GM21786 (cell line): Measurements from ENCODE around the gene EIF3K.

Source experiments
- ATAC-seq: cut with Tn5 transposase; IDR thresholded peaks from one replicate; pipeline ENCODE4 v1.9.1; 2021; ENCODE audit not compliant: unreplicated experiment

EIF3K gene

DNA sequence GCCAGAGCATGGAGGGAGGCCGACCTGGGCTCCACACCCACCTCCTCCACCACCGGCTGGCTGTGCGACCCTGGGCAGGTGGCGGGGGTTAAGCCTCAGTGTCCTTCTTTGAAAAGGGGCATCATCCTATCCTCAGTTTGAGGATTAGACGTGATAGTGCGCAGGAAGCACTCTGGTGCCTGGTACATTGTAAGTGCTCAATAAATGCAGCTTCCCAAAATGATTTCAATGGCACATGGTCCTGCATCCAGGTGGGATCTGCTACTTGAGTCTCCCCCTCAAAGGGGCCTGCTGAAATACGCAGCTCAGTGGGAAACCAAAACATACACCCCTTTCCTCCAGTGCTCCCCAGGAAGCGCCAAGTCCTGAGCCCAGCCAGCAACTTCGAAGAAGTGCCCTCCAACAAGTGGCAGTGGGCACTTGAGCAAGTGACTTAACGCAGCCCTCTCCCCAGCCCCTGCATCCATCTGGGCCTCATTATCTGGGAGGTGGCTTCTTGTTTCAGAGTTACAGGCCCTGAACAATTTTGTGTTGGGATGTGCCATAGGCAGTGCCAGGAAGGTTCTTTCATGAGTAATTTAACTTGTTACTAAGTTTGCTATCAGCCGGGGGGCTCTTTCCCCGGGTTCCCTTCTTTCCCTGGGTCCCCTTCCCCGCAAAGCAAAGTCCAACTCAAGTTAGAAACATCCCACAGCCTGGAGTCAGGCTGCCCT is 46.4 kb downstream of the EIF3K start:
- no peak for ATAC-seq

DNA sequence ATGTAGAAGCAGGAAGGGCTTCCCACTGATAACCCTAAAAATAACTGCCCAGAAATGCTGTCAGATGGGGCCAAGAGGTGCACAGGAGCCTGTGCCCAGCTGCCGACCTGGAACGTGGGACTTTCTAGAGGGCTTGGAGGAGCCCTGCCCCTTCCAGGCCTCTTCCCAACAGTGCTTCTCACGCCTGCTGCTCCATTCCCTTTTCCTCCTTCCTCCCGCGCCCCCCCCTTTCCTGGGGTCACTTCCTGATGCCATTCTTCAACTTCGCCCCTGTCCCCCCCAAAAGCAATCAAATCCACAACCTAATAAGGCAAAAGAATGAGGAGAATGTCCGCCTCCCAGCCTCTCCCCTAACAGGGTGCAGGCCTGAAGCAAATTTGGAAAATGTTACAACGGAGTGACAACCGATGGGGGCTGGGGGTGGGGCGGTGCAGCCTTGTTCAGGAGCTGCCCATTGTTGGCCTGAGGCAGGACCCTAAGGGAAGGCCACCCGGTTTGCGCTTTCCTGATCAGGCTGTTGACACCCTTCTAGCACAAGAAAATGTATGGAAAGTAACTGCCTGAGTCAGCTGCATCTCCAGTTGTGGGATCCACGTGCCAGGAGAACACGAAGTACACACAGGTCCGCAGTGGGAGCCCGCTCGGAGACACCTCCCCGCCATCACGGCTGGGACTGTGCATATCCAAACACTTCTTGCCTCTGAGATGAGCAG is 47.1 kb downstream of the EIF3K start:
- no peak for ATAC-seq

DNA sequence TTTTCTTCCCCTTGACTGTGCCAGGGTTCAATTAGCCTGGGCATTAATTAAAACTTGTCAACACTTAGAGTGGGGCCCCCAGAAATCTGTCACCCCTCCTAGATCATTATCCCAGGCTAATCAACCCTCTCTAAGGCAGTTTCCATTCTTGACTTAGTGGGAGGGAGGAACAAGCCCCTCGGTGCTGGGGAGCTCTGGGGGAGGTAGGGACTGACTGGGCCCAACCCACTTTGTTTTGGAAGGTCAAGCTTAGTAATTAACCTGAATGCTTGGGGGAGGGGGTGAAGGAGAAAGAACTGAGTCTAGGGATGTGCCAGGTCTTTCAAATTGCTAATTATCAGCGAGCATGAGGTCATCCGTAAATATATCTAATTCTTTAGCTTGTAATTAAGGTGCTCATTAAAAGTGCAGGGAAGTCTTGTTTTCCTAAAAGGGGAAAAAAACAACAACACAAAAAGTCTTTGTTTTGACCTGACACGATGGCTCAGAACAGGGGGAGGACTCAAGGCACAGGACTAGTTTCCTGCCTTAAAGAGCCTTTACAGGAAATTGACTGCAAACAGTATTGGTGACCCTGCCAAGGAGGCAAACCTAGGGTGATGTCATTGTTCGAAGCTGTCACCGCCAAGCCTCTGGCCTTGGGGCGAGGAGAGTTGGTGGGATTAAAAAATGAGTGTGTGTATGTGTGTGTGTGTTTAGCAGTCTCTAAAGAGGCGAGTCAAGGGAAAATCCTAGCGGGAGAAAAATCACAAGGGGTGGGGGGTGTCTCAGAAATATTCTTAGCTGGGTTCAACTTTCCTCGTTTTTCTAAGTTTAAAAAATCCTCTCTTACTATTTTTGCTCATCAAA is 47.9 kb downstream of the EIF3K start:
- no peak for ATAC-seq

DNA sequence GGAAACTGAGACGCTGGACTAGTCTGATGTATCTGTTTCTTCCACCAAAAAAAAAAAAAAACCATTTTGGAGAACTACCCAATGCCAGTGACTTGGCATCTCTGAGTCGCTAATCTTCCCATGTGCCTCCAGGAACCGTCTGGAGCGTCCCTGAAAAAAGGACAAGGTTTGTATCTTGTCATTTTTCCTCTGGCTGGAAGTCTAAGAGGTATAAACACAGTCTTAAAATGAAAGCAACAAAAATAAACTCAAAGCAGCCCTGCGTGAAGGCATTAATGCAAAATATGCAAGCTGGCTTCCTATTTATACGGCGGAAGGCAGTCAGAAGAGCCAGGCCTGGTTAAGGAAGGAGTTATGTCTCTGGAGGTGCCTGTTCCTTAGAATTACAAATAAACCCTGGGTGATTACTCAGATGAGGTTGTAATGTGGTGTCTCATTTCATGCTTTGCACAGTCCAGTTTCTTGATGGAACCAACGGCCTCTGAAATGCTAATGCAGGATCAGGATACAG is 48.7 kb downstream of the EIF3K start:
- ATAC-seq = no peak

DNA sequence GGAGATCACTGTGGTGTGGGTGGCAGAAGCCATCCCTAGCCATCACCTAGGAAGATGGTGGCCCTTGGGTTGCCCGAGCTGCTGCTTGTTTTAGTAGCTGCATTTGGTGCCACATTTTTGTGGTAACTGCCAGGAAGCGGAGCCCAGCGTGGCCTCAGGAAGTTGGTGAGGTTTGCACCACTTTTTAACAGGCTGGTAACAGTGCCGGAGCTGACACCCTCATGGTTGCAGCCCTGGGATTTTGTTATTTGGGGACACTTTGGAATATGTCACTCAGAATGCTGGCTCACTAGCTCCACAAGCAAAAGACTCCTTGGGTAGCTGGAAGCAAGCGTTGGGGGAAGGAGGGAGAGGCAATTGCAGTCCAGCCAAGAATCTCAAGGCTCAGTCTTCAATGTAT is 50.6 kb downstream of the EIF3K start:
- ATAC-seq = no peak

DNA sequence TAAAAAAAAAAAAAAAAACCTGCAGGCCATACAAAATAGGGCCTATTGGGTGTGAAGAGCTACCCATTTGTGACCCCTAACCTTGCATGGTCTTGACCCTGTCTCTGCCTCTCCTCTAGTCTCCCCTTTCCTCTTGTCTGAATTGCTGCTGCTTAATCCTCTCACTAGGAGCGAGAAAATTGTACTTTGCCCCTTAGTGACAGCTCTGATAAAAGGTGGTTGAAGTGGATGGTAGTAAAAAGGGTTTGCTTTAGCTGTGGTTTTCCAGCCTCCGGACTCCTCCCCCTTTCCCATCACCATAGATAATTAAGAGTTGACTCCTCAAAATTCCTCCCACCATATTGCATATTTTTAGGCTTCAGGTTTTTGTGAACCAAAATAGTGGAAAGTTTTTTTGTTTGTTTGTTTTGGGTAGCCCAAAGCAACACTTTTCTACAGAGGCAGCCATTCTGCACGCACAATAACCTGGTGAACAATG is 52.0 kb downstream of the EIF3K start:
- ATAC-seq = no peak

DNA sequence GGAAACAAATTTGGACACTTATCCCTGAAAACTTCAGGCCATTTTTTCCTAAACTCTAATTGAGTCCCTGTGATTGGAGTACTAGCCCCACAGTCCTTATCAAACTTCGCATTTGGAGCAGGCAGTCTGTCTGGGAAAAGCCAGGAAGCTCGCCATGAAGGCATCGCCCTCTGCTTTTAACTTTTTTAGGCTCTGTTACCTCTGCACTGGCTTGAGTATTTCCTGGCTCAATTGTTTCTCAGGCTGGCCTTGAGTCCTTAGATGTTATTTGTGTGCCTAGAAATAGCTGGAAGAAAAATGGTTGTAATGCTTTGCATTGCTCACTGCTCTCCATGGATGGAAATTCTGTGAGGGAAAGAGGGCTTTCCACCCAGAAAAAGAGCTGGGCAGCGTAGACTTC is 52.7 kb downstream of the EIF3K start:
- no peak for ATAC-seq

DNA sequence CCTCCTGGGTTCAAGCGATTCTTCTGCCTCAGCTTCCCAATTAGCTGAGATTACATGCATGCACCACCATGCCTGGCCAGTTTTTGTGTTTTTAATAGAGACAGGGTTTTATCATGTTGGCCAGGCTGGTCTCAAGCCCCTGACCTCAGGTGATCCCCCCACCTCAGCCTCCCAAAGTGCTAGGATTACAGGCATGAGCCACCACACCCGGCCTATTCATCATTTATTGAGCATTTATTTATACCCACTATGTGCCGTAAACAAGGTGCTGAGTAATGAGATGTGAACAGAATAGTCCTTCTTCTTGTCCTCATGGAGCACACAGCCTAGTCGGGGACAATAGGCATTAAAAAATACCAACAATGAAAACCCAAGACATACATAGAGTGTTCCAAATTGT is 54.0 kb downstream of the EIF3K start:
- ATAC-seq = no peak

DNA sequence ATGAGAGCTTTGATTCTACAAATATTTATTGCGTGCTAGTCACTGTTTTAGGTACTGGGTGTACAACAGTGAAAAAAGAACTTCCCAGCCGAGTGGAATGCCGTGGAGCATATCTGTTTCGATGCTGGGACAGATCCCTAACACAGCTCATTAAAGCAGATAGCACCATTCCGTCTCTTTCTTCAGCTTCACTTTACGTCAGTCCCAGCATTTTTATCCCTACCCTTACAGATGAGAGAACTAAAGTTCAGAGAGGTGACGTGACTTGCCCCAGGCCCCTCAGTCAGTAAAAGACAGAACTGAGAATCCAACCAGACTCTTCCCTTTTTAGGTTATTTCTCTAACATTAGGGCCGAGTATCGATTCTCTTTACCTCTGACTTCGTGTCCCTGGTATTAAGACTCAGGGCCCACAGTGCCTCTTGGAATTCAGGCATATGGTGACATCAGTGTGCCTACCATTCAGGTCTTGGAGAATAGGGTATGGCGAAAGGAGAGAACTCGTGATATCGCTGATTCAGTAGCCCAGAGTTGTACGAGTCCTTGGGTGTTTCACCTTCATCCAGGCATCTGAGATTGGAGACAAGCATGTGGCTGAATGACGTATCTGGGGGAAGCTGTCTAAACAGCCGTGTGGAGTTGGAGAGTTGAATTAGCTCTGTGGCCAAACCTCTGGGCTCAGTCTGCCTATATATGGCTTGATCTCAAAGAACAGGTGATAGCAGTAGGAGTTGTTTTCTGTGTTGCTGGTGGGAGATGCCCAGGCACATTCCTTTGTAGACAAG is 55.6 kb downstream of the EIF3K start:
- ATAC-seq = no peak

DNA sequence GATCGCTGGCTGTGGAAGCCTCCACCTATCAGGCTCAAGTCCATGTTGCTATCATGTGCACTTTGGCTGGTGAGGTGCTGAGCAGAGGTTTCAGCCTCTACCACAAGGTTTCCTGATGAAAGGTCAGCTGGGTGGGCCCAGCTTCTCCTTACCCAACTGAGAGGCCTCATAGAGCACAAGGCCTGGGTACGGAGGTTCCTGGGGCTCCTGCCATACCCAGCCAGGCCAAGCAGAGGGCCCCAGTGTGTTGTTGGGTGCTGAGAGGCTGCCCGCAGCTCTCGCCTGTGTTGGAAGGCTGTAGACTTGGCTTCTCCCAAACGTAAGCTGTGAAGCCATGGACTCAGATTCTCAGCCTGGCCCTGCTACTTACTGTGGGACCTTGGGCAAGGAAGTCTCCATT is 56.6 kb downstream of the EIF3K start:
- ATAC-seq = no peak

DNA sequence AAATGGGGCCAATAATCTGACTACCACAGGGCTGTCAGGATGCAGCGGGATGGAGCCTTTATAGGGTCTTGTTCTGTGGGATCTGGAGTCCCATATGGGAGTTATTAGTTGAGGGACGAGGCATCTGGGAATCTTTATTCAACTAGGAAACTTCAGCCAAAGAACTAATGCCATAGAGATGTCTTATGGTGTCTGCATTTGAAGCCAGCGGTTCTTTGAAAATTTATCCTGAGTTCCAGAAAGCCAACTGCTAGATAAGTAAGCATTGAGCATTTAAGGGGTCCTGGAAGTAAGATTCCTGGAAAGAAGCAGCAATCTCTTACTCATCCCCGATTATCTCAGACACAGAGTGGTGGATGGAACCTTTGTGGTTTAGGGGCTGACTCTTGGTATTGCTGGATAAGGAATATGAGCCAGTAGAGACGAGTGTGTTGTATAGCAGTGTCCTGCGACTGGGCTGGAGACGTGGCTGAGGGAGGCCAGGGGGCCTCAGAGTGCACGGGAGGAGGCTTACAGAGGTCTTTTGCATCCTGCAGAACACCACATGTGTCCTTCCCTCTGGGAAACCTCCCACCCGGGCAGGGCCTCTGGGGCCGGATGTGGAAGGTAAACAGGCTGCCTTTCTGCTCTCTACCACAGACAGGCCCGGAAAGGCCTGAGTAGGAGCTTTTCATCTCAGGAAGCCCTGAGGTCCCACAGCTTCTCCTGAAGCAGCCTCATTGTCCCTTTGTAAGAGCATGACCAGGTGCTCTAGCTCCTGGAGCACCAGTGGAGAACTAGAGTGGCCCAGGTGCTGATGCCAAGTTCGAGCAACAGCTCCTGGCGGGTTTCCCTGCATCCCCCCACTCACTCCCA is 57.3 kb downstream of the EIF3K start:
- ATAC-seq = no peak

DNA sequence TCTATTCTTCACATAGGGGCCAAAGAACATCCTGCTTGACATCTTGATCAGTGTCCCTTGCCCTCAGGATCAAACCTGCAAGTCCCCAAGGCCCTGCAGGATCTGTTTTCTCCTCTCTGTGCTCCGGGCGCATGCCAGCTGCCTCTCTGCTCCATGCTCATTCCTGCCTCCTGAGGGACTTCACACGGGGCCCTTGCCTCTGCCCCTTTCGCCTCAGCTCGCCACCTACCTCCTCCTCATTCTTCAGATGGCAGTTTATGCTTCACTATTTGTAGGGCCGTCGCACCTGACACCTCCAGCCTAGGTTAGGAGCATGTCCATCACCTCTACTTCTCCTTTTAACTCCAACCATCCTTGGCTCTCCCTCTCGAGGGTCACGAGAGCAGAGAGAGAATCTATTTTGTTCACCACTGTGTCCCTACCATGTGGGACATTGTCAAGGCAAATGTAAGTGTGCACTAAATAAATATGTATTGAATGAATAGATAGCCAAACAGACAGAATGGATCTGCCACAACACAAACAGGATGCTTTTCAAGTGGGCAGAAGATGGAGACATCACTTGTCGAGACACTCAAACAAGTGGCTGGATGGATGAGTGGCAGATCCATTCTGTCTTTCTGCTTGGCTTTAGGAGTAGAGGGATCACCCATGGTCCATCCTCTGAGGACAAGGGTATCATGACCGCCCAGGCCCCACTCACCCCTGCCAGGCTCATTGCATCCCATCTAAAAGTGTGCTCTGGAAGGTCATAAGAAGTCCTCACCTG is 58.1 kb downstream of the EIF3K start:
- no peak for ATAC-seq

DNA sequence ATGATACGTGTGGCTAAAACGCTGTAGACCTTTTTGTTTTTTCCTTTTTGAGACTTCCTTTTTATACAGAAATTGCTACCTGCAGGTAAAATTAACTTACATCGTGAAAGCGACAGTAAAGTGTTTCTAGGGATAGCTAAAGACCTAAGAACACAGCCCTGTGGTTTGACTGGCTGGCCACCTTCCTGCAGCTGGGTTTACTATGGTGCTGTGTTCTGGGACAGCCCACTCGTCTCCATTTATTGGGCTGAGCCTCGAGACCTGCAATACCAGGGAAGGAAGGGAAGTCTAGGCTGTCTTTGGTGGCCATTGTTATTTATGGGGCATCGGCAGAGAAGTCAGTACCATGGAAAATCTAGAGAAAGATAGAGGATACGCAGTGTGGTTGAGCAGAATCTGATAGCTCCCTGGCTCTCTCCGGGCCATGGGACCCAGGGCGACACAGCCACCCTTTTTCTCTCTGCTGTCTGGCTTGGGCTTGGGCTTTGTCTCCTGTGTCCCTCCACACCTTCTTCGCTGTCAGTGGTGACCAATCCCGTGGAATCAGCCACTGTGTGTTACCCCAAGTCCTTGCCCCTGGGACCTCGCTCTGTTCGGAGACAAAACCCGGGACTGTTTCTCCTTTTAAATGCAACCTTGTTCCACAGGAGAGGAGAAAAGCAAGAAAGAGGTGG is 59.4 kb downstream of the EIF3K start:
- ATAC-seq = no peak

DNA sequence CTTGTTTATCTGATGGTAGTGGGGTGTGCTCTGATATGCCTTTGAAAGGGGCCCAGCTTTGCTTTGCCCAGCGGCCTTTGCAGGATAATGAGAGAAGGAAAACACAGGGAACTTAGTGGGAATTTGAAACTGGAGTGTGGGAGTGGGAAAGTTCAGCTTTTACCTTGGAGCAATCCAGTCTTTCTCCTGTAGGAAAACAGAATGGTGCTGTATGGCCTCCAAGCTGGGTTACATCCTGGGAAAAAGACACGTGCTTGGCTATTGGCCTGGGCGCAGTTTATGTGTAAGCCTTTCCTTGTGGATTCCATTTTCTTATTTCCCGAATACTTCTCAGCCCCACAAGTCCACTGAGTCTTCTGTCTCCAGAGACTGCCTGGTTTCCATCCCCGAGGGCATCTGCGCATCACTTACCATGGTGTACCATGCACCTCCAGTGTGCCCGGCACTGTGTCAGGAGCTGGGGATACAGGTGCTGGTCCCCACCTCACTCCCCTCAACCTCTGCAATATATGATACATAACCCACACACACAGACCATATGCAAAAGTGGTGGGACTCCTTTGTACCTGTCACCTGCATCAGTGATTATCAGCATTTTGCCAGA is 60.0 kb downstream of the EIF3K start:
- ATAC-seq = no peak

DNA sequence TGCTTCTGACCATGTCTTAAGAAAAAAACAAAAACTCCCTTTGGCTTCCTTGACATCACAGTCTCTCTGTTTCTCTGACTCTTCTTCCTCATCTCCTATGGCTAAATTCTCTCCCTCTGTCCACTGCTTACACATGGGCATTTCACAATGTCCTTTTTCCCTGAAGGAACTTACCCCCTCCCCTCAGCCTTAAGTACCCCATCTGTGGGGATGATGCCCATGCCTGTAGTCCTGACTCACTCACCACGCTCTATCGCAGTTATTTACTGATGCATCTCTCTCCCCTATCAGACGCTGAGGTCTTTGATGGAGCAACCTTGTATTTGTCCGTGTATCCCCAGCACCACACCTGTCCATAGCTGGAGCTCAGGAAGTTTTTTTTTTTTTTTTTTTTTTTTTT is 60.9 kb downstream of the EIF3K start:
- no peak for ATAC-seq

DNA sequence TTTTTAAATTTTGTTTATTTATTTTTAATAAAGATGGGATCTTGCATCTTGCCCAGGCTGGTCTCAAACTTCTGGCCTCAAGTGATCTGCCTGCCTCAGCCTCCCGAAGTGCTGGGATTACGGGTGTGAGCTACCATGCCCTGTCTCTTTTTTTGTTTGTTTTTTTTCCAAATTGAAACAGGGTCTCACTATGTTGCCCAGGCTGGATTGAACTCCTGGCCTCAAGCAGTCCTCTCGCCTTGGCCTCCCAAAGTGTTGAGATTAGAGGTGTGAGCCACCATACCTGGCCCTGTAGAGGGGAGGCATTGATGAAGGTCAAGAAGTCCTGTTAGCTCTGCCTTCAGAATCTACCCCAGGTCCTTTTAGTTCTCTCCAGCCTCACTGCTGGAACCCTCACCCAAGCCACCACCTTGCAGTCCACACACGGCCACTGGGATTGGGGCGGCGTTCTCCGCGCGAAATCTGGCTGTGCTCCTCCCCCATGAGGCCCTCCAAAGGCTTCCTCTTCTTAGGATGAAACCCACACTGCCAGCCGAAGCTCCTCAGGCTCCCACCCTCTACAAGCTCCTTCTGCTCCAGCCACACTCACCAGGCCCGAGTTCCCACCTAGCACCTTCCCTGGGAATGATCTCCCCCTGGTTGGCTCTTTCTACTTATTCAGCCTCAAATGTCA is 63.3 kb downstream of the EIF3K start:
- no peak for ATAC-seq

DNA sequence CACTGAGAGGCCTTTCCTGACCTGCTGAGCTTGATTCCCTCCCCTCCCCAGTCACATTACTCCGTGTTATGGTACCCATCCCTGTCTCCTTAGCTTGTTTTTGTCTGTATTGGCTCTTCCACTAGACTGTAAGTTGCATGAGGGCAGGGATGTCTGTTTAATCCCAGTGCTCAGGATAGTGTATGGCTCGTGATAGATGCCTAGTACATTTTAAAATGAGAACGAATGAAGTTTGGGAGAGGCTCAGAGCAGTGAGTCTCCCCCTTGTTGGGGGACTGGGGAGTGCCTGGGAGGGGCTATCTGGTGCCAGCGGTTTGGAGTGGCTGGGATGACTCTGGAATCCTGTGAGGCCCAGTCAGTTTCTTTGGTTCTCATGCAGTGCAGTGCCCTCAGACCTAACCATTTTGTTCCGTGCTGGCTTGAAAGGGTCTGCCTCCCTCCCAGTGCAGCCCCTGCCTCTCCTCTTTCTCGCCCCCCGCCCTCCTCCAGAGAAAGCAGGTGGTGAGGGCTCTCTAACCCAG is 63.9 kb downstream of the EIF3K start:
- no peak for ATAC-seq
